ENCODE data around the gene SNAP91.

The SNAP91 gene

GRCh38 chr6:83546636-83547035 is 162.3 kb downstream of the SNAP91 start:
- in situ Hi-C loops (cut with HindIII; ENCODE audit: low sequenced_read_pairs): no loop called here

- in situ Hi-C loops (cut with HindIII; ENCODE audit: low sequenced_read_pairs): no loop called here
These were observed 169.2 kb downstream of the SNAP91 start for GRCh38 chr6:83539678-83540077.

- in situ Hi-C loops (cut with HindIII; ENCODE audit: low sequenced_read_pairs): no loop called here
These were observed 172.0 kb downstream of the SNAP91 start for GRCh38 chr6:83536647-83537589.

- in situ Hi-C loops (cut with HindIII; ENCODE audit: low sequenced_read_pairs): no loop called here
These were observed 172.8 kb downstream of the SNAP91 start for GRCh38 chr6:83536034-83536646.

- in situ Hi-C loops (cut with HindIII; ENCODE audit: low sequenced_read_pairs): loop anchor here (25.0 kb wide), 1 partner anchor 432 kb away; no protein-coding TSS in a partner anchor
These were observed 190.0 kb downstream of the SNAP91 start for GRCh38 chr6:83518816-83519480.

GRCh38 chr6:83517500-83517899 is 191.4 kb downstream of the SNAP91 start:
- in situ Hi-C loops (cut with HindIII; ENCODE audit: low sequenced_read_pairs): loop anchor here (25.0 kb wide), 1 partner anchor 430 kb away; no protein-coding TSS in a partner anchor

- in situ Hi-C loops (cut with HindIII; ENCODE audit: low sequenced_read_pairs): loop anchor here (5.0 to 25.0 kb wide), 3 partner anchors 93 to 428 kb away; no protein-coding TSS in a partner anchor
These were observed 193.9 kb downstream of the SNAP91 start for GRCh38 chr6:83514866-83515466.

- in situ Hi-C loops (cut with HindIII; ENCODE audit: low sequenced_read_pairs): loop anchor here (5.0 to 25.0 kb wide), 3 partner anchors 92 to 427 kb away; no protein-coding TSS in a partner anchor
These were observed 194.4 kb downstream of the SNAP91 start for GRCh38 chr6:83514466-83514865.

- in situ Hi-C loops (cut with HindIII; ENCODE audit: low sequenced_read_pairs): loop anchor here (5.0 to 25.0 kb wide), 3 partner anchors 90 to 425 kb away; no protein-coding TSS in a partner anchor
These were observed 196.8 kb downstream of the SNAP91 start, which contains the start of gene PRSS35 for GRCh38 chr6:83511901-83512681. Gene PRSS35 (plus strand): TSS chr6:83512534. CDS start chr6:83523442, 10,908 bp downstream.

- in situ Hi-C loops (cut with HindIII; ENCODE audit: low sequenced_read_pairs): loop anchor here (5.0 to 25.0 kb wide), 3 partner anchors 89 to 424 kb away; no protein-coding TSS in a partner anchor
These were observed 197.6 kb downstream of the SNAP91 start for GRCh38 chr6:83511266-83511665.

GRCh38 chr6:83510791-83511190 is 198.1 kb downstream of the SNAP91 start:
- in situ Hi-C loops (cut with HindIII; ENCODE audit: low sequenced_read_pairs): loop anchor here (5.0 to 25.0 kb wide), 3 partner anchors 88 to 423 kb away; no protein-coding TSS in a partner anchor

GRCh38 chr6:83509441-83509840 is 199.5 kb downstream of the SNAP91 start:
- in situ Hi-C loops (cut with HindIII; ENCODE audit: low sequenced_read_pairs): loop anchor here (25.0 kb wide), 1 partner anchor 422 kb away; no protein-coding TSS in a partner anchor

- in situ Hi-C loops (cut with HindIII; ENCODE audit: low sequenced_read_pairs): loop anchor here (25.0 kb wide), 1 partner anchor 418 kb away; no protein-coding TSS in a partner anchor
These were observed 203.5 kb downstream of the SNAP91 start for GRCh38 chr6:83505356-83505755.
